Vagina (tissue), 2 donors: Measurements from ENCODE around the gene SLC2A11.

Source experiments
- POLR2A ChIP-seq, 2 donors: fragments of 450-650 bp; IDR thresholded peaks; one replicate each; pipeline ENCODE4 v1.6.1; 2017; ENCODE audit warnings: antibody characterized with exemption in 2 of 2, mild to moderate bottlenecking in 2 of 2, moderate library complexity in 2 of 2
- POLR2AphosphoS5 ChIP-seq, 2 donors: sonication (generic); formaldehyde crosslinking; IDR thresholded peaks; one replicate each; pipeline ENCODE4 v1.9.0; 2017; ENCODE audit warnings: antibody characterized with exemption in 2 of 2, mild to moderate bottlenecking in 2 of 2, low read depth in 1 of 2; ENCODE audit not compliant: insufficient read depth in 1 of 2
- TF ChIP-seq, protein P1 (sequence below), 3 experiments: fragments of 450-650 bp in 2 of 3; fragments of 200-600 bp in 1 of 3; sonication (generic) in 1 of 3; IDR thresholded peaks; one replicate each; pipeline ENCODE4 v1.5.1; 2017 to 2019; ENCODE audit warnings: antibody characterized with exemption in 3 of 3, mild to moderate bottlenecking in 2 of 3, moderate library complexity in 2 of 3

DNA sequence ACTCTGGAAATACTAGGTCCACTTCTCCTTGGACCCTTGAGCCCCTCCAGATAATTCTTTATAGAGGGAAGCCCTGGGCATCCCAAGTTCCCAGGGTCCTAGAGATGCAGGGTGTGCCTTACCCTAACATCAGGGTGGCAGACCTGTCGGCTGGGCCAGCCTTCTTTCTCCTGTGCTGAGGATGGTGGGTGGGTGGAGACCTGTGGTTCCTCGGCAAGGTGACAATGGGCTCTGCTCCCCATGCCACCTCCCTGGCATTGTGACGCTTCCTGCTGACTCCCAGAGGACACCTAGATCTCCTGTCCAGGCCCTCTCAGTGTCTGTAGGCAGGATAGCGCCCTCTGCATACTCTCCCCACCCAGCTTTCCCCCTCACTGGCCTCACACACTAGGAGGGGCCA is 15.1 kb upstream of the SLC2A11 start:
- no peak for TF ChIP-seq POLR2A (IDR thresholded peaks at IDR 0.05)
- TF ChIP-seq, protein P1, sequence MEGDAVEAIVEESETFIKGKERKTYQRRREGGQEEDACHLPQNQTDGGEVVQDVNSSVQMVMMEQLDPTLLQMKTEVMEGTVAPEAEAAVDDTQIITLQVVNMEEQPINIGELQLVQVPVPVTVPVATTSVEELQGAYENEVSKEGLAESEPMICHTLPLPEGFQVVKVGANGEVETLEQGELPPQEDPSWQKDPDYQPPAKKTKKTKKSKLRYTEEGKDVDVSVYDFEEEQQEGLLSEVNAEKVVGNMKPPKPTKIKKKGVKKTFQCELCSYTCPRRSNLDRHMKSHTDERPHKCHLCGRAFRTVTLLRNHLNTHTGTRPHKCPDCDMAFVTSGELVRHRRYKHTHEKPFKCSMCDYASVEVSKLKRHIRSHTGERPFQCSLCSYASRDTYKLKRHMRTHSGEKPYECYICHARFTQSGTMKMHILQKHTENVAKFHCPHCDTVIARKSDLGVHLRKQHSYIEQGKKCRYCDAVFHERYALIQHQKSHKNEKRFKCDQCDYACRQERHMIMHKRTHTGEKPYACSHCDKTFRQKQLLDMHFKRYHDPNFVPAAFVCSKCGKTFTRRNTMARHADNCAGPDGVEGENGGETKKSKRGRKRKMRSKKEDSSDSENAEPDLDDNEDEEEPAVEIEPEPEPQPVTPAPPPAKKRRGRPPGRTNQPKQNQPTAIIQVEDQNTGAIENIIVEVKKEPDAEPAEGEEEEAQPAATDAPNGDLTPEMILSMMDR (IDR thresholded peaks at IDR 0.05): no peak
- no peak for TF ChIP-seq POLR2AphosphoS5 (IDR thresholded peaks at IDR 0.05; ENCODE audit: insufficient read depth in 1 of 2, low read depth in 1 of 2)
